Natural killer cell (primary cell): ENCODE results near the gene KIFC3. TPM values are rescaled to one million over a fixed set of nuclear protein-coding genes. Genes with fewer than 3 reads are reported as not detected.

Experiments used
- ATAC-seq, 3 donors: fragments of 150-1000 bp in 2 of 3; fragments of 200-7000 bp in 1 of 3; cut with Tn5 transposase; 1 replicate in 1 of 3; 2 replicates in 2 of 3; pipeline ENCODE4 v1.10.0; 2021; ENCODE audit warnings: mild to moderate bottlenecking in 2 of 3, moderate library complexity in 2 of 3
- DNase-seq, 2 donors: peaks; one replicate each; pipeline versions ENCODE4 v3.0.0 to v3.0.0-alpha.2; 2013 to 2021; ENCODE audit warnings: mixed read lengths in 1 of 2
- H3K27ac ChIP-seq: one replicate; pipeline ENCODE4 v1.5.1; 2013; ENCODE audit warnings: mild to moderate bottlenecking, low read length
- H3K27me3 ChIP-seq: one replicate; pipeline ENCODE4 v1.6.1; 2013; ENCODE audit warnings: low read length; ENCODE audit not compliant: control insufficient read depth, insufficient read depth
- H3K36me3 ChIP-seq: one replicate; pipeline ENCODE4 v1.6.1; 2013; ENCODE audit warnings: low read length; ENCODE audit not compliant: control insufficient read depth, insufficient read depth
- H3K4me1 ChIP-seq: one replicate; pipeline ENCODE4 v1.6.1; 2013; ENCODE audit warnings: low read length; ENCODE audit not compliant: control insufficient read depth, insufficient read depth
- H3K4me3 ChIP-seq: one replicate; pipeline ENCODE4 v1.5.1; 2013; ENCODE audit warnings: low read length
- H3K9me3 ChIP-seq: one replicate; pipeline ENCODE4 v1.6.1; 2013; ENCODE audit warnings: low read length; ENCODE audit not compliant: control insufficient read depth, insufficient read depth
- H3K27ac Mint-ChIP-seq, 2 donors: one replicate each; pipeline ENCODE4 v1.8.0; 2022; ENCODE audit warnings: mild to moderate bottlenecking in 2 of 2, mixed read lengths in 2 of 2, moderate library complexity in 1 of 2
- H3K27me3 Mint-ChIP-seq, 2 donors: one replicate each; pipeline ENCODE4 v1.8.0; 2022; ENCODE audit warnings: low read depth in 2 of 2, mixed read lengths in 2 of 2
- H3K36me3 Mint-ChIP-seq: one replicate; pipeline ENCODE4 v1.8.0; 2022; ENCODE audit warnings: mixed read lengths
- H3K4me1 Mint-ChIP-seq, 2 donors: one replicate each; pipeline ENCODE4 v1.8.0; 2022; ENCODE audit warnings: mixed read lengths in 2 of 2
- H3K4me3 Mint-ChIP-seq: one replicate; pipeline ENCODE4 v1.8.0; 2022; ENCODE audit warnings: mild to moderate bottlenecking, moderate library complexity, mixed read lengths
- H3K9me3 Mint-ChIP-seq, 2 donors: one replicate each; pipeline ENCODE4 v1.8.0; 2022; ENCODE audit warnings: mixed read lengths in 2 of 2
- CTCF ChIP-seq: fragments of 200-600 bp; IDR thresholded peaks from one replicate; pipeline ENCODE4 v1.8.0; 2022; ENCODE audit warnings: antibody characterized with exemption
- WGBS: methylation state at CpG from one replicate; pipeline ENCODE4 v1.1.7; 2013; ENCODE audit warnings: missing lambda C conversion rate; ENCODE audit not compliant: insufficient coverage; 5-methylcytosine and 5-hydroxymethylcytosine counted together
- intact Hi-C: fragments of 100-400 bp; cut with micrococcal nuclease; formaldehyde crosslinking; loops from one replicate; pipeline ENCODE4 v1.14.2; 2022
- total RNA-seq, 4 donors: library from RNA; stranded (reverse); fragments of 120-200 nt in 1 of 4; gene quantifications; one replicate each; pipeline versions ENCODE4 v1.2.3 to v1.2.4, GENCODE V29; 2013 to 2022

KIFC3 gene
- total RNA-seq, 3 donors from 2014 or later (not counting 1 experiment from before 2014, with no cell fraction given): 54.2 to 106 (median 84.9) TPM

GRCh38 chr16:57749856-57750452, 52.3 kb downstream of the KIFC3 start:
- 63% methylated on average over 3 of the region's 5 CpGs for WGBS
- no peak for TF ChIP-seq CTCF
- peaks cover 31% of the 10 kb centered on the region for H3K4me1 ChIP-seq
- no peak for DNase-seq
- peaks cover 10% of the 10 kb centered on the region for H3K36me3 ChIP-seq
- peak in 2 of 3 donors; percentile 36 to 58 for ATAC-seq
- no peaks in the 10 kb centered on the region for H3K27me3 ChIP-seq
- Mint-ChIP-seq H3K36me3 (no peaks in the 10 kb centered on the region), H3K4me3 (peak overlapping the region; percentile 51), H3K27me3 (no peaks in the 10 kb centered on the region), H3K9me3 (no peaks in the 10 kb centered on the region), H3K27ac (peak overlapping the region; percentile 25 to 73), H3K4me1 (peaks cover 25 to 33% of the 10 kb centered on the region in 2 donors)
- H3K9me3 ChIP-seq: no peaks in the 10 kb centered on the region
- intact Hi-C loops: no loop called here
- no peak overlapping the region for H3K4me3 ChIP-seq
- no peak overlapping the region for H3K27ac ChIP-seq

GRCh38 chr16:57749101-57749692, 53.1 kb downstream of the KIFC3 start:
- intact Hi-C loops: no loop called here
- no peak overlapping the region for H3K27ac ChIP-seq
- H3K4me3 ChIP-seq: no peak overlapping the region
- peaks cover 13% of the 10 kb centered on the region for H3K36me3 ChIP-seq
- H3K4me1 ChIP-seq: peaks cover 31% of the 10 kb centered on the region
- no peaks in the 10 kb centered on the region for H3K9me3 ChIP-seq
- peak overlapping the region; percentile 25 to 73 for H3K27ac Mint-ChIP-seq
- ATAC-seq (no peak), DNase-seq (no peak)
- TF ChIP-seq CTCF: no peak
- H3K27me3 Mint-ChIP-seq: no peaks in the 10 kb centered on the region
- H3K27me3 ChIP-seq: no peaks in the 10 kb centered on the region
- no peaks in the 10 kb centered on the region for H3K36me3 Mint-ChIP-seq
- no peaks in the 10 kb centered on the region for H3K9me3 Mint-ChIP-seq
- no peak overlapping the region for H3K4me3 Mint-ChIP-seq
- peaks cover 25 to 33% of the 10 kb centered on the region in 2 donors for H3K4me1 Mint-ChIP-seq
- WGBS: 96% methylated on average over 3 of the region's 3 CpGs

GRCh38 chr16:57748596-57748995, 53.7 kb downstream of the KIFC3 start:
- Histone ChIP-seq H3K27ac (no peak overlapping the region), H3K4me3 (no peak overlapping the region), H3K9me3 (no peaks in the 10 kb centered on the region), H3K4me1 (peaks cover 31% of the 10 kb centered on the region), H3K36me3 (peaks cover 10% of the 10 kb centered on the region), H3K27me3 (no peaks in the 10 kb centered on the region)
- H3K36me3 Mint-ChIP-seq: no peaks in the 10 kb centered on the region
- ATAC-seq (no peak), DNase-seq (no peak)
- H3K9me3 Mint-ChIP-seq: no peaks in the 10 kb centered on the region
- intact Hi-C loops: no loop called here
- no peak overlapping the region for H3K4me3 Mint-ChIP-seq
- no peak for TF ChIP-seq CTCF
- WGBS: 90% methylated on average over 11 of the region's 11 CpGs
- peak overlapping the region; percentile 25 to 73 for H3K27ac Mint-ChIP-seq
- H3K4me1 Mint-ChIP-seq: peaks cover 25 to 33% of the 10 kb centered on the region in 2 donors
- no peaks in the 10 kb centered on the region for H3K27me3 Mint-ChIP-seq

GRCh38 chr16:57747996-57748395, 54.3 kb downstream of the KIFC3 start:
- Histone ChIP-seq H3K9me3 (no peaks in the 10 kb centered on the region), H3K27me3 (no peaks in the 10 kb centered on the region), H3K36me3 (peaks cover 4% of the 10 kb centered on the region), H3K4me3 (no peak overlapping the region), H3K4me1 (peaks cover 31% of the 10 kb centered on the region), H3K27ac (no peak overlapping the region)
- 89% methylated on average over 6 of the region's 6 CpGs for WGBS
- no peak for DNase-seq
- TF ChIP-seq CTCF: no peak
- no peaks in the 10 kb centered on the region for H3K27me3 Mint-ChIP-seq
- H3K4me3 Mint-ChIP-seq: no peak overlapping the region
- no peaks in the 10 kb centered on the region for H3K9me3 Mint-ChIP-seq
- no peaks in the 10 kb centered on the region for H3K36me3 Mint-ChIP-seq
- peaks cover 25 to 33% of the 10 kb centered on the region in 2 donors for H3K4me1 Mint-ChIP-seq
- H3K27ac Mint-ChIP-seq: no peak overlapping the region
- ATAC-seq: no peak
- intact Hi-C loops: no loop called here
